OCI-LY1 (cell line): Measurements from ENCODE around the gene MPL.

ENCODE experiments used
- H2AFZ ChIP-seq: fragments of 200-600 bp; sonication (generic), shearing (Covaris generic); 2 replicates; pipeline ENCODE4 v1.6.0; 2014; ENCODE audit warnings: antibody characterized with exemption, mild to moderate bottlenecking, low read length
- H3F3A ChIP-seq: fragments of 200-600 bp; sonication (generic), shearing (Covaris generic); 2 replicates; pipeline ENCODE4 v1.6.0; 2014; ENCODE audit warnings: mild to moderate bottlenecking, antibody characterized with exemption, low read length, moderate library complexity; ENCODE audit not compliant: insufficient read depth
- H3K27ac ChIP-seq: fragments of 200-600 bp; sonication (generic); 2 replicates; pipeline ENCODE4 v1.5.1; 2014; ENCODE audit warnings: low read length, mixed run types, mild to moderate bottlenecking, low read depth; ENCODE audit not compliant: poor library complexity, severe bottlenecking
- H3K27me3 ChIP-seq: fragments of 200-600 bp; sonication (generic); 2 replicates; pipeline ENCODE4 v1.6.0; 2014; ENCODE audit warnings: antibody characterized with exemption, mild to moderate bottlenecking, low read length, moderate library complexity; ENCODE audit not compliant: insufficient read depth
- H3K36me3 ChIP-seq: fragments of 200-600 bp; sonication (generic); 2 replicates; pipeline ENCODE4 v1.6.1; 2014; ENCODE audit warnings: mild to moderate bottlenecking, antibody characterized with exemption, low read length, moderate library complexity, mixed read lengths; ENCODE audit not compliant: insufficient read depth
- H3K4me1 ChIP-seq: fragments of 200-600 bp; sonication (generic); 2 replicates; pipeline ENCODE4 v1.5.1; 2014; ENCODE audit warnings: mild to moderate bottlenecking, low read length, moderate library complexity; ENCODE audit not compliant: insufficient read depth, severe bottlenecking
- H3K4me2 ChIP-seq: fragments of 200-600 bp; sonication (generic), shearing (Covaris generic); 2 replicates; pipeline ENCODE4 v1.6.1; 2014; ENCODE audit warnings: low read length
- H3K4me3 ChIP-seq: fragments of 200-600 bp; sonication (generic); 2 replicates; pipeline ENCODE4 v1.5.1; 2014; ENCODE audit warnings: low read length, low read depth, mild to moderate bottlenecking, mixed read lengths; ENCODE audit not compliant: poor library complexity, severe bottlenecking
- H3K79me2 ChIP-seq: fragments of 200-600 bp; shearing (Covaris generic); 2 replicates; pipeline ENCODE4 v1.6.1; 2016; ENCODE audit warnings: mixed run types, low read length, mixed read lengths; ENCODE audit not compliant: insufficient read depth
- H3K9ac ChIP-seq: fragments of 200-600 bp; sonication (generic), shearing (Covaris generic); 2 replicates; pipeline ENCODE4 v1.6.1; 2014; ENCODE audit warnings: mild to moderate bottlenecking, low read length, mixed read lengths
- H3K9me2 ChIP-seq: fragments of 200-600 bp; sonication (generic), shearing (Covaris generic); 2 replicates; pipeline ENCODE4 v1.6.1; 2014; ENCODE audit warnings: low read depth, mild to moderate bottlenecking, low read length, mixed read lengths
- H3K9me3 ChIP-seq: fragments of 200-600 bp; shearing (Covaris generic); 2 replicates; pipeline ENCODE4 v1.6.1; 2014; ENCODE audit warnings: low read length, mixed read lengths
- H4K20me1 ChIP-seq: fragments of 200-600 bp; sonication (generic), shearing (Covaris generic); 2 replicates; pipeline ENCODE4 v1.6.0; 2016; ENCODE audit warnings: mild to moderate bottlenecking, low read length; ENCODE audit not compliant: insufficient read depth
- CTCF ChIP-seq: fragments of 200-600 bp; sonication (generic), shearing (Covaris generic); IDR thresholded peaks from 2 replicates; pipeline ENCODE4 v1.5.1; 2017; ENCODE audit warnings: mild to moderate bottlenecking, antibody characterized with exemption, low read length, moderate library complexity, mixed read lengths
- EZH2 ChIP-seq: fragments of 200-600 bp; sonication (generic), shearing (Covaris generic); IDR thresholded peaks from 2 replicates; pipeline ENCODE4 v1.8.0; 2017; ENCODE audit warnings: borderline replicate concordance, mixed run types, mild to moderate bottlenecking, antibody characterized with exemption, low read length, moderate library complexity, mixed read lengths

The MPL gene

GRCh38 chr1:43304771-43305300 is 32.8 kb upstream of the MPL start:
- Histone ChIP-seq H3K4me3 (no peak overlapping the region), H3K79me2 (no peaks in the 10 kb centered on the region), H3K27me3 (peaks cover 7% of the 10 kb centered on the region; the same call in 1 of the 2 replicates), H3F3A (no peaks in the 10 kb centered on the region), H3K9me3 (no peaks in the 10 kb centered on the region), H3K4me1 (no peaks in the 10 kb centered on the region), H3K9me2 (no peaks in the 10 kb centered on the region), H3K27ac (no peak overlapping the region), H4K20me1 (no peaks in the 10 kb centered on the region), H3K4me2 (no peak overlapping the region), H3K9ac (no peak overlapping the region), H2AFZ (no peak overlapping the region), H3K36me3 (no peaks in the 10 kb centered on the region)
- TF ChIP-seq CTCF (no peak), EZH2 (no peak)

GRCh38 chr1:43305461-43305860 is 32.2 kb upstream of the MPL start:
- Histone ChIP-seq H3K27ac (no peak overlapping the region), H3K4me1 (no peaks in the 10 kb centered on the region), H3K4me3 (no peak overlapping the region), H3F3A (no peaks in the 10 kb centered on the region), H3K79me2 (no peaks in the 10 kb centered on the region), H2AFZ (no peak overlapping the region), H3K36me3 (no peaks in the 10 kb centered on the region), H3K9me2 (no peaks in the 10 kb centered on the region), H3K9ac (no peak overlapping the region), H3K4me2 (no peak overlapping the region), H4K20me1 (no peaks in the 10 kb centered on the region), H3K9me3 (no peaks in the 10 kb centered on the region), H3K27me3 (peaks cover 5% of the 10 kb centered on the region; the same call in 1 of the 2 replicates)
- TF ChIP-seq EZH2 (no peak), CTCF (no peak)

- H3K4me1 ChIP-seq: no peaks in the 10 kb centered on the region
- H3K4me3 ChIP-seq: no peak overlapping the region
- H3F3A ChIP-seq: no peaks in the 10 kb centered on the region
- H3K27ac ChIP-seq: no peak overlapping the region
- TF ChIP-seq CTCF: no peak
- TF ChIP-seq EZH2: no peak
- H3K36me3 ChIP-seq: no peaks in the 10 kb centered on the region
- no peaks in the 10 kb centered on the region for H3K79me2 ChIP-seq
- no peak overlapping the region for H2AFZ ChIP-seq
- H4K20me1 ChIP-seq: no peaks in the 10 kb centered on the region
- peaks cover 3% of the 10 kb centered on the region; the same call in 1 of the 2 replicates for H3K27me3 ChIP-seq
- no peak overlapping the region for H3K4me2 ChIP-seq
- no peaks in the 10 kb centered on the region for H3K9me2 ChIP-seq
- H3K9me3 ChIP-seq: no peaks in the 10 kb centered on the region
- no peak overlapping the region for H3K9ac ChIP-seq
Observed at GRCh38 chr1:43305926-43306687, 31.5 kb upstream of the MPL start.
